Left renal pelvis (tissue), 4 donors: Measurements from ENCODE around the gene MAT1A. TPM values are rescaled to one million over a fixed set of nuclear protein-coding genes. Genes with fewer than 3 reads are reported as not detected.
"Not testable (repeated sequence)": the region's sequence is repeated elsewhere in the genome, so short reads cannot be mapped to it uniquely, and the experiment has no call there.

Experiments
- DNase-seq, 4 donors: peaks; one replicate each; pipeline ENCODE4 v3.0.0-alpha.2; 2013; ENCODE audit warnings: low read depth in 4 of 4, low spot score in 3 of 4
- polyA plus RNA-seq, 4 donors: library from polyadenylated mRNA; unstranded; fragments of 120-200 nt; gene quantifications; one replicate each; pipeline ENCODE4 v1.2.1, GENCODE V29; 2013; ENCODE audit not compliant: insufficient read length in 4 of 4

MAT1A gene
- polyA plus RNA-seq, 4 donors: 0.90 to 1.5 (median 1.3) TPM

DNA sequence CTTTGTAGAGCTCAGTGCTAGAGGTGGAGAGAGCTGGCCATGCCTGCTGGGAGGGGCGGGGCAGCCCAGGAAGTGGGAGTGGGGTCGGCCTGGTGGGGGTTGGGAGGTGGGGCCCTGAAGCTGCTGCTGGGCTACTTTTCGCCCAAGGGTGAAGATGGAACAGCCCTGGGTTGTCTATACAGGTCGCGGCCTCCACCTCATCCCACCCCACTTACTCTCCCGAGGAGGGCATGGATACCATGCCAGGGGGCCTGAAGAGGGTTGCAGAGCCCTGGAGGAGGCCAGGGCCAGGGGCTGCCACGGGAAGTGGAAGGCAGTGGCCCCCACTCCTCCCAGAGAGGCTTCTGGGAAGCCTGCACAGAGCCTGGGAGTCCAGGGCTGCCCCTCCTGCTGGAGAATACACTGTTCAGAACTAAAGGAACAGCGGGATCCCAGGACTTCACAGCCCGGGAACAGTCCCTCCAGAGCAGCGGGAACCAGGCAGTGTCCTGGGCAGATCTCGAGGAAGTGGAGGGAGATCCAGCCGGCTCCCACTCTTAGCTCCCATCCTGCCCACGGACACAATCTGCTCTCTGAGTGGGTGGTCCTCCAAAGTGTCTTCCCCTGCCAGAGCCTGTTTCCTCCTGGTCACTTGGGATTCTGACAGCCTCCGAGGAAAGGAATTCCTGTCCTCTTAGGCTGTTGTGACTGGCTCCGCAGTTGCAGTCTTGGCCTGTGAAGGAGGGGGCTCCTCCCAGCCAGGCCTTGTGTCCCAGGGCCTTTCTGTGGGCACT lies 23.5 kb downstream of the MAT1A start:
- no peak for DNase-seq

DNA sequence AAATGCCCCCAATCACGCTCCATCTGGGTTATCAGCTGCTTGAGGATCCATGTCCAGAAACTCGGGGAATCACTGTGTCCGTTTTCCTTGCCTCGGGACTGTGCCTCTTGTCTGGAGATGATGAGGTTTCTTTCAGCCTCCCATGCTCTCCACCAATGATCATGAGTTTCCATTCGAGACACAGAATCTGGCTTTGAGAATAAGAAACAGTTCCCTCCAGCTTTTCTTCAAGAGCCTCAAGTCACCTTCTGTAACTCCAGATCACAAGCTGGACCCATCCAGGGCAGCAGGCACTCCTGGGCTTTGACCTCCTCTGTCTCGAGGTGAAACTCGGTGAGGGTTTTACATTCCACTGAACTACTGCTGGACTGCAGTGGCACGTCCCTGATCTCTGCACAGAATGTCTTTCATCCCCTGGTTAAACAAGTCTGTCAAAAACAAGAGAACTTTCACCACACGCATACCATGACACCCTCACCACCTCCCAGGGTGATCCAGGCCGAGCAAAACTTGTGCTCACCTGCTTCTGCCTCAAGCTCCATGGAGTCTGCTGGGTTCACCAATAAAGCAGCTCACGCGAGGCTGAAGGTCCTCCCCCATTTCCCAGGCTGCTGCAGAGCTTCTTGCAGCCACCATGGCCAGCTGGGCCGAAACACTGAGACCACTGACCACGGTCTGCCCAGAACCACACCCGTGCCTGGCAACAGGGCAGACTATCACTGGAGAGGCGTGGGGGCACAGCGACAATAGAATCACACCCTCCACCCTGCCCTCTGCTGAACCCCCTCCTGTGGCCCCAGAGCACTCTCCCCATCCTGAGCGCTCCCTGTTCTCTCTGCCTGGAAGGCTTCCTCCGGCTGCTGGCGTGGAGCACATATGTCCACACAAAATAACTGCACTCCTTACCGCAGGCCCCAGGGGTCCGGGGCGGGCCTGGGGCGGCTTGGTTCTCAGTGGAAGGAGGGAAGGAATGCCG lies 25.1 kb downstream of the MAT1A start:
- DNase-seq: no peak

DNA sequence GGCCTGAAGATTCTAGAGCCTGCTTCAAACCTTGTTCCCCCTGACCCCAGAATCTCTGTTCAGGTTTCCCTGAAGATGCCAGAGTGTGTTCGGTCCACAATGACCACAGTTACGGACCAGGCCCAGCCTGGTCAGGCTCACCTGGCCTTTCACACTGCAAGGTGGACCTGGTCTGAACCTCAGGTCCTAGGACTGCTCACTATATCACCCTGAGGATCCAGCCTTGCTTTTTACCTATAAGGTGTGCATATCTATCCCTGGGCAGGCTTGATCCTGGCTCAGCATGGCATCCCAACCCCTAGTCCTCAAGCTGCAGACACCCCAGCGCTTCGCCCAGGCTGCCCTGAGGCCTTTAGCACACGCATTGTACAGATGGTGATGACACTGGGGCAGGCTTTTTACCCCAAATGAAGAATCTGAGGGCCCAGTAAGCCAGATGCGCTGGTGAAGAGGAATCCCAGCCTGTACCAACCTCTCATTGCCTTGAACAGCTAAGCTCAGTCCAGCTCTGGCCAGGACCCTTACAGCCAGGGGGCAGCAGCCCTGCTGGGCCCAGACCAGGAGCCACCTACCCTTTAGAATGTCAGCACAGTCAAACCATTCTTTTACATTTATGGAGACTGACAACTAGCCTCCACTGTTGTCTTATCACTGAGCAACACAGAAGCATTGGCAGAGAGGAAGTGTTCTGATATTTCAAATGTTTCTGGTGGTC lies 28.0 kb downstream of the MAT1A start:
- DNase-seq: no peak

- no peak for DNase-seq
Observed at GRCh38 chr10:80260295-80261243, 28.9 kb downstream of the MAT1A start.

DNA sequence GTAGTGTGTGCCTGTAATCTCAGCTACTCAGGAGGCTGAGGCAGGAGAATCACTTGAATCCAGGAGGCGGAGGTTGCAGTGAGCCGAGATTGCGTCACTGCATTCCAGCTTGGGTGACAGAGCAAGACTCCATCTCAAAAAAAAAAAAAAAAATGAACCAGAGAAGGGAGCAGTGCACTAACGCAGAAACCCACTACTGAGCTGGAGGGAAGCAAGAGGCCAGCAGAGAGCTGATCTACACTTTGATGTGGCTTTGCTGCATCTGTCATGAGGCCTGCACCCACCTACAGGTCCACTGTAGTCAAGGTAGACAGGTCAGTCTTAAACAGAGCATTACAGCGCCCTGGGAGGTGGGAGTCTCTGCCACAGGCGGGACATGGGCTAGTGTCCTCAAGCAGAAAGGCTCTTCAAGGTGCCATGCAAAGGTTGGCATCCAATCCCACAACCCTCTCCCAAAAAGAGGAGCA lies 30.0 kb downstream of the MAT1A start:
- DNase-seq: no peak

GRCh38 chr10:80256798-80257197 lies 32.7 kb downstream of the MAT1A start:
- not testable (repeated sequence) for DNase-seq

GRCh38 chr10:80254726-80255125 lies 34.7 kb downstream of the MAT1A start:
- not testable (repeated sequence) for DNase-seq

DNA sequence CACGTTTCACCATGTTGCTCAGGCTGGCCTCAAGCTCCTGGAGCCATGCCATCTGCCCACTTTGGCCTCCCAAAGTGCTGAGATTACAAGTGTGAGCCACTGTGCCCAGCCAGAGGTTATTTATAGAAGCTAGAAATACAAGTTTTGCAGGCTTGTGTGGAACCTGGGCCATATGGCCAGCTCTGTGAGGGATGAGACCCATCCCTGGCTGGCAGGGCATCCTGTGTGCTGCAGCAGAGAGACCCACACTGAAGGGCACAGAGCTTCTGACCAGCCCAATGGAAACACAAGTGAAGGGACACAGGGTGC lies 35.5 kb downstream of the MAT1A start:
- not testable (repeated sequence) for DNase-seq

GRCh38 chr10:80253266-80253962 lies 36.0 kb downstream of the MAT1A start:
- no peak for DNase-seq

DNA sequence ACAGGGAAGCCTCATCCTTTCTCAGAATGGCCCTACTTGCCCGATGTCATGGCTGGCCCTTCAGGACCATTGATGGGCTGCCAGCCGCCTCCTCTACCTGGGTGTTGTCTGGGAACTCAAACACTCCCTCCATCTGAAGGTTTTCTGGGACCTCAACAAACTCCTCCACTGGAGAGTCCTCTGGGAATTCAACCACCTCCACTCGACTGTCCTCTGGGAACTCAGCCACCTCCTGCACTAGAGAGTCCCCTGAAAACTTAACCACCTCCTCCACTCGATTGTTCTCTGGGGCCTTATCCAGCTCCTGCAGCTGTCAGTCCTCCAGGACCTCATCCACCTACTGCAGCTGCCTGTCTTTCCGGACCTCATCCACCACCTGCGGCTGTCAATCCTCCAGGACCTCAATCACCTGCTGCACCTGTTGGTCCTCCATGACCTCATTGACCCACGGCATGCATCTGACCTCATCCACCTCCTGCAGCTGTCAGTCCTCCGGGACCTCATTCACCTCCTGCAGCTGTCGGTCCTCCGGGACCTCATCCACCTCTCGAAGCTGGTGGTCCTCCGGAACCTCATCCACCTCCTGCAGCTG lies 37.1 kb downstream of the MAT1A start:
- no peak for DNase-seq

DNA sequence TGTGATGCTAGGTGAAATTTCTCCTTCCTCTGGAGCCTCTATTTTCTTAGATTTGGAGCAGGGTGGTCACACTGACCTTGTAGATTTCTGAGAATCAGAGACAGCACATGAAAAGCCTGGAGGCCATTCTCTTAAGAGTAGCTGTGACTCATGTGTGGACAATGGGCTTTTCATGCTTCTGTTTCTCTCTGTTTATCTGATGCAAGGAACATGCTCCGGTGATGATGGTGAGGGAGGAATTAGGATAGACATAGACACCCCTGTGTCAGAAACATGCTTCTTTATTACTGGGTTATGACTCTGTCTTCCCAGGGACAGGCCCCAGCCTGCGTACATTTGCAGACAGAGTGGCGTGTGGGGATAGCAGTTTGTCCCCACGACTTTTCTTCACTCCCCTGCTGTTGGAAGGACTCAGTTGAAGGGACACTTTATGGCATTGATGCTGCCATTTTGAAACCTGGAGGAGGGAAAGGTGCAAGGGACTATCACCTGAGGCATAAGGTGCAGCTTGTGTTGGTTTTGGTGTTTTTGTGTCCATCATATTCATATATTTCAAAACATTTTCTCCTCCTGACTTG lies 37.7 kb downstream of the MAT1A start:
- DNase-seq: not testable (repeated sequence)

- DNase-seq: not testable (repeated sequence)
Observed at GRCh38 chr10:80250399-80250798, 39.1 kb downstream of the MAT1A start.

DNA sequence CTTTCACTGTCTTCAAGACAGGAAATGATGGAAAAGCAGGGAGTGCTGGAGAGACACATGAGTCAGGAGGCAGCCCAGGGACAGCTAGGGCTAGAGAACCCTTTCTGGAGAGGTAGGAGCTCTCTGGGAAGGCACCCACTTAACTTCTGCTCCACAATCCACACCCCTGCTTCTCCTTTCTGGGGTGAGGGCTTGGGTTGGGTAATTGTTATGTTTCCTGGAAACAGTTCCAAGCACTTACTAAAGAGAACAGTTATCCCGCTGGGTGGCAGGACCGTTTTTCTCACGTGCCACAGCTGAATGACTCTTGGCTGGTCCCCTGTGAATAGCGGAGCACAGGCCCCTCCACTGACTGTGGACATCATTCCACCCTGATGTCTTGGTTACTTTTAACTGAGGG lies 39.6 kb downstream of the MAT1A start:
- DNase-seq: not testable (repeated sequence)

DNA sequence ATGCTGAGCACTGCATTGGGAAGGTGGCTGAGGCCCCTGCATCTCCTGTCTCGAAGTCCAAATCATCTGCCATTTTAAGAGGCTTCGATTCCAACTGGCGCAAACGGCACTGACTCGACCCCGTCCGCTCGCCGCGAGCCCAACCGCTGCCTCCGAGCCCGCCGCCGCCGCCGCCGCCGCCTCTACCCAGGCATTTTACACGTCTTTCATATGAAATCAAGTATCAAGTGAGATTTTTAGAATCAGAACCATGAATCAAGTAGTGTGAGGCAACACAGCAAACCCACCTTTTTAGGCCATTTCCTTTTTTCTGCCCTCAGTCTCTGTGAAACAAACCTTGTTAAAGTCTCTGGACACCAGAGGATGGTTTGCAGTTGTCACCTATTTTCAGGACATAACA lies 41.8 kb downstream of the MAT1A start:
- DNase-seq: not testable (repeated sequence)

- DNase-seq: not testable (repeated sequence)
Observed at GRCh38 chr10:80244371-80244770, 45.1 kb downstream of the MAT1A start.

GRCh38 chr10:80242341-80242740 lies 47.1 kb downstream of the MAT1A start:
- DNase-seq: not testable (repeated sequence)

GRCh38 chr10:80236457-80236856 lies 53.0 kb downstream of the MAT1A start:
- DNase-seq: not testable (repeated sequence)
